DMS 273 (cell line): ENCODE measurements around the gene RAE1.

Source experiments
- DNase-seq: peaks from one replicate; lab custom pipeline; 2025; ENCODE audit not compliant: unreplicated experiment; lab: John Stamatoyannopoulos, UW

The RAE1 gene

DNA sequence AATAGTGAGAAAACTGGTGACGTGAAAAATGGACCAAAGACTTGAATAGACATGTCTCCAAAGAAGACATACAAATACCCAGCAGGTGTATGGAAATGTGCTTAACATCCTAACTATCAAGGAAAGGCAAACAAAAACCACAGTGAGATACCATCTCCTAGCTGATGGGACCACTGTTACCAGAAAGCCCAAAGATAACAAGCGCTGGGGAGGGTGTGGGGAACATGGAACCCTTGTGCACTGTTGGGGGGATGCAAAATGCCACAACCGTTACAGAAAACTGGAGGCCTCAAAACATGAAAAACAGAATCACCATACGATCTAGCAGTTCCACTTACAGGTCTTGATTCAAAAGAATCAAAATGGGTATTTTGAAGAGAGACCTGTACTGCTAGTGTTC, 20.3 kb downstream of the RAE1 start:
- no peak for DNase-seq

DNA sequence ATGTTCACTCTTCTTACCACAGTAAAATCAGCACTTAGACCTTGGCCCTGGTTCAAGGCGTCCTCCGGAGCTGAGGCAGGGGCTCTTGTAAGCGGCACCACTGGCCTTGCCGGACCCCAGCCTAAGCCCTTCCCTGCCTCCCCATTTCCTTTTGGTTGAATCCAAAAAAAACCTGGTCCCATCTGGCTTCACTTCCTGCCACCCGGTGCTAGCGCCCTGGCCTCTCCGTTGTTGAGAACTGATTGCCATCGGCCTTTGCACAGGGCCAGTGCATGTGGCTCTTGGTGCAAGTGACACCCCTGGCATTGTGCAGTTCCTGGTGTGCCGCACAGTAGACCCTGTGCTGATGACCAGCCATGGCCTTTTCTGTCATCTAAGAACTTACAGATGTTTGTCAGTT, 21.1 kb downstream of the RAE1 start:
- DNase-seq, result no peak

DNA sequence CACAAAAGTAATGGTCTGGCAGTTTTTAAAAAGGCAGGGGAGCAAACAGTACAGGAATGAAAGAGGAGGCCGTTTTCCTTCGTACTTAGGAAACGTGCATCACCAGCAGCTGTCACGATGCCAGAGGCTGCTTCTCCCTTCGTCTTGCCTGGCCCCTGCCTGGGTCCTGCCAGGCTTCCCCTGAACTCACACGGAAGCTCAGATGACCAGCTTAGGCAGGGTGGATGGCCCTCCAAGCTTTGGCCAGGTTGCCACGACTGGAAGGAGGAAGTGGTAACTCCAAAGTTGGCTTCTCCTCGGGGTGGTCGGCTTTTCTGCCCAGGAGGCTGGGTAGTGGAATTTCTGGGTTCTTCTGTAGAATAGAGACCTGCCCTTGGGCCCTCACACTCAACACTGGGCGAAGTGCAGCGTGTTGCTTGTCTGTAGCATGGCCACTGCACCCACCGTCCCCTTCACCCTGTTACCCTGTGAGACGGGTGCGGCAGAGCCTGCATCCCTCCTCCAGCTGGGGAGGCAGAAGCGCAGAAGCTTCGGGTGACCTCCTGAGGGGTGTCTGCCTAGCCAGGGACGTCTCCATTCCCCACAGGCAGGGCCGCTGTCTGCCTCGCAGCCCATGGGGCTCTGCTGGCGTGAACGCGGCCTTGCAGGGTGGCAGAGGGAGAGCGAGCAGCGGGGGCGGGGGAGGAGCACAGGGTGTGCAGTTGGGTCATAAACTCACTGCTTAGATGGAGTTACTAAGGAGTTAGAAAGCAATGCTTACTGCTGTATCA, 21.7 kb downstream of the RAE1 start:
- DNase-seq, result no peak

DNA sequence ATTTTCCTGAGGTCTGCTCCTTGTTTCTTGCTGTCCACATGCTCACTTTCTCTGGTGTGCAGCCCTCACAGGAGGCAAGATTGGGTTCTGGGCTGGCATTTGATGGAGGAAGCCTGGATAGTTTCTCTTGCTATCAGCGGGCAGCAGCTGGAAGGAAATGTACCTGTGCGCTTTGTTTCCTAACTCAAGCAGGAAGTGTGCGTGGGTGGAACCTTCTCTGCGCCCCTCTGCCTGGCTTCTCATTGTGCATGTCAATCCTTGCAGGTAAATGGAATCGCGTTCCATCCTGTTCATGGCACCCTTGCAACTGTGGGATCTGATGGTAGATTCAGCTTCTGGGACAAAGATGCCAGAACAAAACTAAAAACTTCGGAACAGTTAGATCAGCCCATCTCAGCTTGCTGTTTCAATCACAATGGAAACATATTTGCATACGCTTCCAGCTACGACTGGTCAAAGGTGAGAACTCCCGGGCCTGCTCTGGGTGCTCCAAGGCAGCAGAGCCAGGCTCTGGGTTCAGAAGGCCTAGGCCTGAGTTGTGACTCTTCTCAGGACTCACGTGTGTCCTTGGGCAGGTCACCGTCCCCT, 23.4 kb downstream of the RAE1 start:
- DNase-seq, result no peak

DNA sequence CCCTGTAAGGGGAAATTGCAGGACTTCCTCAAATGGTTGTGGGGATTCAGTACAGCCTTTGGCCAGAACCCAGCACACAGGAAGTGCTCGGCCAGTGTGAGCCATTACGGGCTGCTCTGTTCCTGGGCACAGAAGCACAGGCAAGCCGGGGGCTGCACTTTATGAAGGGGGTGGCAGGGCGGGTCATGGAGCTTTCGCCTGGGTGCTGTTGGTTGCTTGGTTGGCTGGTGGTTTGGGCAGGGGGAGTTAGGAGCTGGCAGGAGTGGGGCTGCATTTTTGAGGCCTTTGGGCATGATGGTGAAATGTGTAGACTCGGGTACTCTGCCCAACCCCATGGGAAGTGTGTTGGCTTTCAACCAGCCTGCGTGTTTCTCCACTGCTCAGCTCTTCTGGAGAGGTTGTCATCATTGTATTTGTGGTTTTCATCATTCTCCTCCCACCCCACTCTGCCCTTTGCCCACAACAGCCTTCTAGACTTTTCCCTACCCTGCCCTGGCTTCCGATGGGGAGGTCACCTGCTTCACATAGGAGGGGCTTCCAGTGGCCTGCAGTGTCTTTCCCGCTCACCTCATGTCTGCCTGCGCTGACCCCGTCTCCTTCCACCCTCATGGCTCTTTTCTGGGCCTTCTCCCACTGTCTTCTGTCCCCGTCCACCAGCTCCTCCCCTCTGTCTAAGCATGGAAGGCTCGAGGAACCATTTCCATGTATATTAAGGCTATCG, 24.0 kb downstream of the RAE1 start:
- no peak for DNase-seq

DNA sequence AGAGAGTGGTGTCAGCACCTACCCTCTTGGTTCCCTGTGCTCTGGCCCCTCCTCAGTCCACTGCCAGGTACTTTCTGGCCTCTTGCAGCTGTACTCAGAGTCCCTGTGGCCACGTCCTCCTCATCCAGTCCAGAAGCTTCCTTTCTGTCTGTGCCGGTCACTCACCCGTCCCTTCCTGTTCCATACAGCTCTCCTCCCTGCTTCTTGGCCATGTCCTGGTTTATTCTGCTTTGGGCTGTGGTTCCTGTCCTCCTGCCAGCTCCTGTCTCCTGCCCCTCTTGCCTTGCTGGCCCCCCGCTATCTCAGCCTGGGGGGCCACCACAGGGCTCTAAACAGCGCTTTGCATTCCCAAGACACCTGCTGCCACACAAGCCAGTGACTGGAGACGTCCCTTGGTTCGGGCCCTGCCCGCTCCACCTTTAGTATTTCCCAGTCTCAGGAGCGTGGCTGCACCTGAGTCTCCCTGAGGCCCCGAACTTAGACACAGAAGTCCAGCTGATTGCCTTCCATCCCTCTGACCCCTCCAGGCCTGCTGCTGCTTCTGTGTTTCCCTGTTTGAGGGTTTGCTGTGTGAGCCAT, 24.7 kb downstream of the RAE1 start:
- no peak for DNase-seq

DNA sequence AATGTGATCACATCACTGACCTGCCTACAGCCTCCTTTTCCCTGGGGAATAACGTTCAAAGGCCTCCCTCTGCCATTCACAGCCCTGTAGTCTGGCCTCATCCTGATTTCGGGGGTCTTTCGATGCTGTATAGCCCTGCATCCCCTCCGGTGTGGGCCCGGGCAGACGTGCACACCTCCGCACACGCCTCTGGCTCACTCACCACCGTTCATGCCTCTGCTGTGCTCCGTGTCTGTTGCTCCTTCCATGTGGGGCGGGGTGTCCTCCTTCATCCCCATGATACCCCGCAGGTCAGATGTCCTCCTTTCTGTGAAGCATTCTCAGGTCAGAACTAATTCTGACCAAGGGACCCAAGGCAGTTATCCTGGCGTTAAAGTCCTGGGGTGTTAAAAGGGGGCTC, 26.3 kb downstream of the RAE1 start:
- DNase-seq, result no peak

DNA sequence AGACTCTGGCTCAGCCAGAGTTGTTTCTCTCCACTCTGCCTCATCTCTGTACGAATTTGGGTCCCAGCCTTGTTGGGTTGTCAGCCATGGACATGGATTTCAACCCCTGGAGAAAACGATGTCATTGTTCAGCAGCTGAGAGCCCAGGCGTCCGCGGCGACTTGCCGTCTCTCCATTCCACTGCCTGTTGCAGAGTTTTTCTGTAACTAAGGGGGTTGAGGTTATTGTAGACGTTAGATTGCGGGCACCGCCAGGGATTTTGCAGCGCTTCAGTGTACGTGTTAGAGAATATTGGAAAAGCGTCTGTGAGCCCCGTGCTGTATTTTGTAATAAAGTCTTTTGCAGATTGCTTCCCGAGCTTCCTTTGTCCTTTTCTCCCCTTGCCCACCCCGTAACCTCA, 27.1 kb downstream of the RAE1 start:
- DNase-seq, result no peak

DNA sequence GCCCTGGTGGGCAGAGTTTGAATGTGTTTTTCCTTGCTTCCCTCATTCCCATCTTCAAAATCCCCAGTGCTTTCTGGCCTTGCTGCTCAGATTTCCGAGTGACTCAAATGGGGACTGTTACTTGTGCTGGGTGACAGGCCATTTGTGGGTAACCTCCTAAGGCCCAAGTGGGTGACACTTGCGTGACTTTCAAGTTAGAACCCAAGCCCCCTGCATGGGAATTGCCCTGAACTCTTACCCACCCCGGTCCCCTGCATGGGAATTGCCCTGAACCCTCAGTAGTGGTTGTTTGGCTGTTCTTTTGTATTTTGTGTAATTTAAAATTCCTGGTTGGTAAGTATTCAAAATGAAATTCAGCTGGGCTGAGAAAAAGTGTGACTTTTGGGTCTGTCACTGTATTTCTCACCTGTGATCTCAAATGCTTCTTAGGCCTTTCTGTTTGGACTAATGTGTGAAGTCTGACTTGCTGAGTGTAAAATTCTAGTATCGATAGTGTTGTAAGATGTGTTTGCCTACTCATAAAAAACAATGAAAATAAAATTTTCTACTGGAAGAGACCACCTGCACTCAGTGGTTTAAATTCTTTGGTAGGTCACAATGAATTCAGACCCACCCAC, 27.7 kb downstream of the RAE1 start:
- no peak for DNase-seq

DNA sequence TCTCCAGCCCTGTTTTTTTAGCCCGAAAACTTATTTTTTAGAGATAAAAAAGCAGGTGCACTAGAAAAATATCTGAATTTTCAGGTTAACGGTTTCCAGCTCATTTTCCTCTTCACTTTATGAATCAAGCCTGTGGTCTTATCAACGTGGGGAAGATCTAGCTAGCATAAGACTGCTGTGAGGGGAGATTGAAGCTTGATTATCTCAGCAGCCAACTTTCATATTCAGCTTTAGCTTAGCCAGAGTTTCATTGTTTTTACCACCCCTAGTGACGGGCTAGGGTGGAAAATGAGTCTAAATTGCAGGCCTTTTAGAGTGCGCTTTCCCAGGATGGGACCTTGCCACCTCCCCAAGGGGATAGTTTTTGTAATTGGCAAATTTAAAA, 28.2 kb downstream of the RAE1 start:
- DNase-seq, result no peak

DNA sequence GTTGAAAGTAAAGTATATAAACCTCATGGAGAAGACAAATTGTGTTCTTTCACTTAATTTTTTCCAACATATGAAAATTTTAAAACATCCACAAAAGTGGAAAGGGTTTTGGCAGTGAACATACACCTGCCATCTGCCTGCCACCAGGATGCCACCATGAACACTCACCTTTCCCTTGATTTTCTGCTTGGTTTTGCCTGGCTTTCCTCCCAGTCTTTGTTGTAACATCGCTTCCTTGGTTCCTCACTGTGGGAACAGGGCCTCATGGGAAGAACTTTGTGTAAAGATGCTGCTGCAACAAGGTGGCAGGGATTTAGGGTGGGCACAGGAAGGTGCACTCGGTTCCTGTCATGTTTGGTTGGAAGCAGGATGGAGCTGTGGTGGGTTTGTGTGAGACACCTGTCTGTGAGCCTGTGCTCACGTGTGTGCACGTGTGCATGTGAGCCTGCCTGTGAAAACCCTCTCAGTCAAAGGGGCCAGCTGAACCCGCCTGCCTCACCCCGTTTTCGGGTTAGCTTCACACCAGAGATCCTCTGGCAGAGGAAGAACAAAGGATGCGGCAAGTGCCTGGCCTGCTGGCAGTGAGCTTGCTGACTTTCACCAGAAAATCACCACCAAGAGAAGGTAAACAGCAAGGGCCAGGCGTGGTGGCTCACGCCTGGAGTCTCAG, 29.2 kb downstream of the RAE1 start:
- no peak for DNase-seq

DNA sequence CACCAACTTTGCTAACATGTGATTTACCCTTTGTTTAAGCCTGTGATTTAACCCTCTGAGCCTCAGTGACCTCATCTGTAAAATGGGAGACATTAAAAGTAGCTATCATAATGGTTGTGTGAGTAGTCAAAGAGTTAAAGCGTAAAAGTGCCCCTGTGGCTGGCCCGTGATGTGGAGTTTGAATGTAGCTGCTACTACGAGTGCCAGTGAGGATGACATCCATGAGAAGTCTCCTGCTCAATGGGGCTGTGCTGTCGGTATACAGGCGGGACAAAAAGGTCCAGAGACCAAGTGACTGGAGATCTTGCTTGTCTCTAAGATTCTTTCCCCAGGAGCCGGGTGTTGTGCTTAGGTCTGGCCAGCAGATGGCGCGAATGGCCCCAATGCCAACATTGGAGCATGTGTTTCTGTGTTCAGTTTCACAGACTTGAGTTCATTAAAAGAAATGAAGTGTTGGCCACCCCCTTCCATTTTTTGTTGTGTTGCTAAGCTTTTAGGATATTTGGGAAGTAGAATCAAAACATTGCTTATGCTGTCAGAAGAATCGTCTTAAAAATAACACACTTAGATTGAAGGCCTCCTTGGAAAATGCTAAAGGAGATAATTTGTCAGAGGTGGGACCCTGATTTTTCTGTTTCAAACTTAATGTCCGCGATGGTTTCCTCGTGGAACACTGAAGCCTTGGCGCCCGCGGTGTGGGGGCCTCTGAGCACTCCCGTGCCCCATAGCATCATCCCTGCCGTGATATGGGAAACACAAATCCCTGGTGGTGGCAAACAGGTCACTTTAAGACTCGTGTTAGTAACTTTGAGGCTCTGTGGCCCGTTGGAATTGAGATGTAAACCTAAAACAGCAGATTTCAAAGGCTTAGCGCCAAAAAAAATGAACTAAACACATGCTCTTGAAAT, 30.8 kb downstream of the RAE1 start:
- peak; percentile 89 for DNase-seq

DNA sequence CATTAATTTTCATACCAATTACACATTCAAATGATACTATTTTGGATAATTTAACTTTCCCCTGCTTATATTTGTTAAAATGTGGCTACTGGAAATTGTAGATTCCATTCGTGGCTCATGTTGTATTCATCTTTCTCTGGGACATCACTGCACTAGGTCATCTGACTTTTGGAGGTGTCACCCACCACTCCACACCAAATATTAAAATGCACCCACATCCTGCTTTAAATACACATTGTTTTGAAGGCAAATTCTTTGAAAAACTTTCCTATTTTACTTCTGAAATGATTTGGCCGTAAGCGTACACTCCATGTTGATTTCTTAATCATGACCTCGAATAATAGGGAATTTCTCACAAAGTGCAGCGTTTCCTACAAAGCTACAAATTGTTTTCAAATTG, 31.5 kb downstream of the RAE1 start:
- DNase-seq, result no peak

DNA sequence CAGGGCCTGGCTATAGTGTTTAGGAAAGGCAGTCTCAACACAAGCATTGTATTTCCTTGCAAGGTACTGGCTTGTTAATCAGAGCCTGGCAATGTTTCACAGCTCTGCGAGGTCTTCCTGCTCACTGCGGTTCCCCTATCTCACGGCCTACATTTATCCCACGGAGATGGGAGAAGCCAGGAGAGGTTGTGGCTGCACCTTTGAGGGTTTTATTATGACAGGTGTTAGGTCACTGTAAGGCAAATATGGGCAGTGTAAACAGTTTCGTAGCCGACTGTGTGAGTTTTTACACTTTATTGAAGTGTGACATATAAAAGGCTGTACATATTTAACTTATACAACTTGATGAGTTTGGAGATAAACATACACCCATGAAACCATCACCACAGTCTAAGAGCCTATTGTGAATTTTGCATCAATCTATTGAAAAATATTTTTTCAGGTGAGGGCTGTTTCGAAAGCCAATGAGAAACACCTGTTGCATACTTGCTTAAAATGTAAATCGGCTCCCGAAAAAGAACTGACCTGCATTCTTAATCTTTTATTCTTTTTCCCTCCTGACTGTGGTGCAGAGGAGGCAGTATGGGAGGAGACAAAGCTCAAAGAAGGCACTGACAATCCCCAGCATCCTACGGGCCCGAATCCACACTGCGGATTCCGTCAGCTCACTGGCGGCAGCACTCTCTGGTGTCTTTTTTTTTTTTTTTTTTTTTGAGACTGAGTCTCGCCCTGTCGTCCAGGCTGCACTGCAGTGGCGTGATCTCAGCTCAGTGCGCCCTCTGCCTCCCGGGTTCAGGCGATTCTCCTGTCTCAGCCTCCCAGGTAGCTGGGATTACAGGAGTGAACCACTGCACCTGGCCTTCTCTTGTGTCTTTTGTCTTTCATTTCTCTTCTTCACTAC, 32.6 kb downstream of the RAE1 start:
- DNase-seq, result no peak

DNA sequence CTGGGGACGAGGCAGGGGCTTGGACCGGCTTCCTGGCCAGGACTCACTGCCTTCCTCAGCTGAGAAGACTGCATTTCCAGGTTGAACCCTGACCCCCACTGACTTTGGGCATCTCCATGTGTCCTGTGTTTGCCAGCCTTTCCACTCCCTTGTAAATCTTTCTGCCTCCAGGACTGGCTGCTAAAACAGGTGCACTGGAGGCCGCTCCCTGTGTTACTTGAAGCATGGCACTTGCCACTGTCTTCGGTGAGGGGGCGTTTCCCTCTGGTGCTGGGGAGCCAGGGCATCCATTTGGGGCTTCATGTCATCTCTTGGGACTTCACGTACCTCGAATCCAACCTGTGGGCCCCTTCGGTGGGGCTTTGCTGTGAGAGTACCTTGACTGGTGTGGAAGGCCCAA, 33.4 kb downstream of the RAE1 start:
- no peak for DNase-seq

DNA sequence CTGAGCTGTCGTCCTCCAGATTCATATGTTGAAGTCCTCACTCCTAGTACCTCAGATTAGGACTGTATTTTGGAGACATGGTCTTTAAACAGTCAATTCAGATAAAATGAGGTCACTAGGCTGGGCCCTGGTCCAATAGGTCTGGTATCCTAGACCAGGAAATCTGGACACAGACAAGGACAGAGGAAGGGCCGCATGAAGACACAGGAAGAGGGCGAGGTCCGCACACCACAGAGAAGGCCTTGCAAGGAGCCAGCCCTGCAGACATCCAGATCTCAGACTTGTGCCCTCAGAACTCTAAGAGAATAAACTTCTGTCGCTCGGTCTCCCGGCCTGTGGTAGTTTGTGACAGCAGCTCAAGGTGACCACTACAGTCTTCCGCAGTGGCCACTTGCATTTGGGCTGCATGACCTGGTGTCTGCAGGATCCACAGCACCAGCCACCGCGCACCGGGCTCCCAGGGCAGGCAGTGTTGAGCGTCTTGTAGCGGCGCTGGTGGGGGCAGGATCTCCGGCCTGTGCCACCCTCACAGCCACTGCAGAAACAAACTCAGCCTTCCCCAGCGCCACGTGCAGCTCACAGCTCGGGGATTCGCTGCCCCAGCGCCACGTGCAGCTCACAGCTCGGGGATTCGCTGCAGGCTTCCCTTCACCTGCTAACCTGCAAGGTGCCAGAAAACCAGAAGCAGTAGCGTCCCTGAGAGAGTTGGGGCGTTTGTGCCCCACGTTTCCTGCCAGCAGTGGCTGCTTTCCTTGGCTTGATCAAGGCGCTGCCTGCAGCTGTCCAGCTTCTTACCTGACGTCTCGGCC, 34.1 kb downstream of the RAE1 start:
- no peak for DNase-seq

DNA sequence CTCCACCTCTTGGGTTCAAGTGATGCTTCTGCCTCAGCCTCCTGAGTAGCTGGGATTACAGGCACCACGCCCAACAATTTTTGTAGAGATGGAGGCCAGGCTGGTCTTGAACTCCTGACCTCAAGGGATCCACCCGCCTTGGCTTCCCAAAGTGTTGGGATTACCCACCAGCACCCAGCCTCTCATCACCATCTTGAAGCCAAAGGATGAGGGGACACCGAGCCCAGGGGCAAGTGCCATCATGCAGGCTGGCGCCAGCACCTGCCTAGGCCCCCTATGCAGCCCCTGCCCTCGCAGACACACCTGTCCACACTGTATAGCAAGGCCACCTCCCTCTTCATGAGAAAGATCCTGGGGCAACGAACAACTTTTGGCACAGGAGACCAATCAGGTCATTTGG, 34.9 kb downstream of the RAE1 start:
- DNase-seq, result no peak

DNA sequence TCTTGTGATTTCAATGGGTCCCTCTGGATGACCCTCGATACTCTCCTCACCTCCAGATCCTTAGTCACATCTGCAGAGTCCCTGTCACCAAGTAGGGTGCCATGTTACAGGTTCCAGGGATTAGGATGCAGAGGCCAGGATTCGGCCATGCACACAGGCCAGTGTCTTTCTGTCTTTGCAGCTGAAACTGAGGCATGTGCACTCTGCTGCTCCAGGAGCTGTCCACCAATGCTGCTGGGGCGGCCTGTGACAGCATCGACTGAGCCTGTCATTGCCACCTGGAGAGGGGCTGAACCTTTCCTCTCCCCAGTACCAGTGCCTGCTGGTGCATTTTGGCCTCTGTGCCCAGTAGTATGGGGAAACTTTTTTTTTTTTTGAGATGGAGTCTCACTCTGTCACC, 35.7 kb downstream of the RAE1 start:
- no peak for DNase-seq
